Sigmoid colon (tissue), 7 donors: ENCODE measurements around the gene OSBP2. TPM values are rescaled to one million over a fixed set of nuclear protein-coding genes. Genes with fewer than 3 reads are reported as not detected.

ENCODE experiments used
- DNase-seq: peaks from one replicate; pipeline ENCODE4 v3.0.0-alpha.2; 2019
- H3K27ac ChIP-seq, 4 donors: fragments of 200-600 bp; sonication (generic); one replicate each; pipeline ENCODE4 v1.5.1; 2016 to 2019; ENCODE audit warnings: mild to moderate bottlenecking in 1 of 4
- H3K27me3 ChIP-seq, 3 donors: fragments of 200-600 bp; sonication (generic); one replicate each; pipeline ENCODE4 v1.5.1; 2019; ENCODE audit warnings: mild to moderate bottlenecking in 1 of 3
- H3K36me3 ChIP-seq, 4 donors: fragments of 200-600 bp; sonication (generic); one replicate each; pipeline ENCODE4 v1.5.1; 2016 to 2019
- H3K4me1 ChIP-seq, 4 donors: fragments of 200-600 bp; sonication (generic); one replicate each; pipeline ENCODE4 v1.5.1; 2017 to 2019
- H3K4me3 ChIP-seq, 4 donors: fragments of 200-600 bp; sonication (generic); one replicate each; pipeline ENCODE4 v1.5.1; 2017 to 2019; ENCODE audit warnings: mild to moderate bottlenecking in 2 of 4, moderate library complexity in 1 of 4
- H3K9me3 ChIP-seq, 4 donors: fragments of 200-600 bp in 3 of 4; sonication (generic) in 3 of 4; one replicate each; pipeline versions ENCODE4 v1.5.1 to v1.6.1; 2013 to 2019
- EP300 ChIP-seq, 4 donors: sonication (generic); formaldehyde crosslinking; IDR thresholded peaks; one replicate each; pipeline ENCODE4 v1.6.1; 2017; ENCODE audit warnings: antibody characterized with exemption in 4 of 4
- POLR2A ChIP-seq, 2 donors: fragments of 450-650 bp; IDR thresholded peaks; one replicate each; pipeline ENCODE4 v1.6.1; 2016; ENCODE audit warnings: antibody characterized with exemption in 2 of 2, mild to moderate bottlenecking in 2 of 2, moderate library complexity in 2 of 2
- POLR2AphosphoS5 ChIP-seq, 4 donors: sonication (generic); formaldehyde crosslinking; IDR thresholded peaks; one replicate each; pipeline ENCODE4 v1.6.1; 2017; ENCODE audit warnings: antibody characterized with exemption in 4 of 4
- WGBS, 2 donors: extraction: QIAGEN DNeasy Blood & Tissue Kit; methylation state at CpG; one replicate each; pipeline ENCODE4 v1.1.7; 2013; 5-methylcytosine and 5-hydroxymethylcytosine counted together
- intact Hi-C: fragments of 100-400 bp; cut with DNase I; formaldehyde crosslinking; loops from one replicate; pipeline ENCODE4 v1.15.1; 2023
- polyA plus RNA-seq, 3 donors: library from polyadenylated mRNA; stranded (reverse); fragments of 200-250 nt; gene quantifications; one replicate each; pipeline ENCODE4 v1.2.3, GENCODE V29; 2013
- total RNA-seq, 4 donors: library from RNA; depleted of rRNA; stranded (reverse); fragments of >200 nt; gene quantifications; one replicate each; pipeline ENCODE4 v1.1.0, GENCODE V29; 2016
- TF ChIP-seq, protein P1 (sequence below), 4 experiments: fragments of 450-650 bp in 3 of 4; fragments of 200-600 bp in 1 of 4; IDR thresholded peaks; one replicate each; pipeline ENCODE4 v1.5.1; 2016 to 2019; ENCODE audit warnings: antibody characterized with exemption in 4 of 4, mild to moderate bottlenecking in 3 of 4, moderate library complexity in 2 of 4
- donor health status: healthy with polysubstance abuse.
- donor health status: Bipolar disorder and iron deficiency.
- donor health status: healthy.

Gene OSBP2
- total and polyA plus RNA-seq, 7 donors = 1.2 to 3.0 (median 1.6) TPM

DNA sequence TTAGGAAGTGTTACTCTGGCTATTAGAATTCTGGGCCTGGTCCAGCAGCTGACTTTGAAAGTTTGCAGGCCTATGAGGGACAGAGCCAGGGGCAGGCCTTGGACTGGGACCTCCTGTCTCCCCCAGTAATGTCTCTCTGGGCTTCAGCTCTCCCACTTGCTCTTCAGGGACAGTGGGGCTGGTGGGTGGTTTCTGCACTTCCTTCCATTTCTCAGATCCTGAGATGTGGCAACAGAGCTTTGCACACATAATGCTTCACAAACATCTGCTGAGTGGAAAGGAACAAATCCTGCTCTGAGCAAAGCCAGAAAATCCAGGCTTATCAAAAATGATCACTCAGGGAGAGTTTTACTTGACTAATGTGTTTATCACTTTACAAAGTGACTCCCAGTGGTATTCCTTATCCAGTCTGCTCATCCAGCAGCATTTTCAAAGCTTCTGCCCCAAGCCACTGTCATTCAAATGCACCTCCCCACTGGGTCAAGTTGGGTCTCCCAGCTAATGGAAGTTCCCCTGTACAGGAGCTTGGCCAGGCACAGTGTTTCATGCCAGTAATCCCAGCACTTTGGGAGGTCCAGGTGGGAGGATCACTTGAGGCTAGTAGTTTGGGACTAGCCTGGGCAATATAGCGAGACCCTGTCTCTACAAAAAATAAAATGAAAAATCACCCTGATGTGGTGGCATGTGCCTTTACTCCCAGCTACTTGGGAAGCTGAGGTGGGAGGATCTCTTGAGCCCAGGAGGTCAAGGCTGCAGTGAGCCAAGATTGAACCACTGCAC, 13.5 kb upstream of the OSBP2 start:
- Histone ChIP-seq H3K4me1 (peaks cover 0 to 23% (median 18%) of the 10 kb centered on the region in 4 donors), H3K27me3 (no peaks in the 10 kb centered on the region), H3K27ac (peak overlapping the region in 2 of 4 donors; percentile 29 to 58), H3K4me3 (no peak overlapping the region), H3K36me3 (no peaks in the 10 kb centered on the region), H3K9me3 (no peaks in the 10 kb centered on the region)
- intact Hi-C loops = no loop called here
- WGBS, 2 donors = 96 to 98% methylated on average over 1 of the region's 1 CpG
- TF ChIP-seq, protein P1, sequence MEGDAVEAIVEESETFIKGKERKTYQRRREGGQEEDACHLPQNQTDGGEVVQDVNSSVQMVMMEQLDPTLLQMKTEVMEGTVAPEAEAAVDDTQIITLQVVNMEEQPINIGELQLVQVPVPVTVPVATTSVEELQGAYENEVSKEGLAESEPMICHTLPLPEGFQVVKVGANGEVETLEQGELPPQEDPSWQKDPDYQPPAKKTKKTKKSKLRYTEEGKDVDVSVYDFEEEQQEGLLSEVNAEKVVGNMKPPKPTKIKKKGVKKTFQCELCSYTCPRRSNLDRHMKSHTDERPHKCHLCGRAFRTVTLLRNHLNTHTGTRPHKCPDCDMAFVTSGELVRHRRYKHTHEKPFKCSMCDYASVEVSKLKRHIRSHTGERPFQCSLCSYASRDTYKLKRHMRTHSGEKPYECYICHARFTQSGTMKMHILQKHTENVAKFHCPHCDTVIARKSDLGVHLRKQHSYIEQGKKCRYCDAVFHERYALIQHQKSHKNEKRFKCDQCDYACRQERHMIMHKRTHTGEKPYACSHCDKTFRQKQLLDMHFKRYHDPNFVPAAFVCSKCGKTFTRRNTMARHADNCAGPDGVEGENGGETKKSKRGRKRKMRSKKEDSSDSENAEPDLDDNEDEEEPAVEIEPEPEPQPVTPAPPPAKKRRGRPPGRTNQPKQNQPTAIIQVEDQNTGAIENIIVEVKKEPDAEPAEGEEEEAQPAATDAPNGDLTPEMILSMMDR (IDR thresholded peaks at IDR 0.05) = no peak
- no peak for TF ChIP-seq POLR2A (IDR thresholded peaks at IDR 0.05)
- peak in 2 of 4 donors; percentile 37 to 58 for TF ChIP-seq POLR2AphosphoS5 (IDR thresholded peaks at IDR 0.05)
- TF ChIP-seq EP300 (IDR thresholded peaks at IDR 0.05) = no peak
- DNase-seq = peak; percentile 72

DNA sequence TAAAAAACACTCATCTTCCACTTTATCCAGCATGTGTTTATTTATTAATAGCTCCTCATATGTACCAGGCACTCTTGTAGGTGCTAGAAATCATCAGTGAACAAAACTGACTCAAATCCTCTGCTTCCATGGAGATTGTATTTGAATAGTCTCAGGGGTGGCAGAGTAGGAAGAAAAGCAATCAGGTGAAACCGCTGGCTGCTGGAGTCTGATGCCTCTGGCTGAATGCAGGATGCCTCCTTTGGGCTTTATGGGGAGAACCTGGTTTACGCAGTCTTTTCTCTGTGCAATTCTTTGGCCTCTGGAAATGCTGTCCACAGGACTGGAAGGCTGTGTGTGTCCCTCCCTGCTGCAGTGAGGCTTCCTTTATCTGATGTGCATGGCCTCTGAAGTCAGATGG, 12.8 kb upstream of the OSBP2 start:
- H3K27ac ChIP-seq = no peak overlapping the region
- peaks cover 0 to 23% (median 18%) of the 10 kb centered on the region in 4 donors for H3K4me1 ChIP-seq
- DNase-seq = no peak
- H3K4me3 ChIP-seq = no peak overlapping the region
- H3K36me3 ChIP-seq = no peaks in the 10 kb centered on the region
- intact Hi-C loops = no loop called here
- TF ChIP-seq POLR2AphosphoS5 (IDR thresholded peaks at IDR 0.05) (no peak), EP300 (IDR thresholded peaks at IDR 0.05) (no peak), POLR2A (IDR thresholded peaks at IDR 0.05) (no peak)
- TF ChIP-seq, protein P1 (IDR thresholded peaks at IDR 0.05) = no peak
- no peaks in the 10 kb centered on the region for H3K27me3 ChIP-seq
- no peaks in the 10 kb centered on the region for H3K9me3 ChIP-seq
- 66 to 82% methylated on average over 2 of the region's 2 CpGs for WGBS, 2 donors

DNA sequence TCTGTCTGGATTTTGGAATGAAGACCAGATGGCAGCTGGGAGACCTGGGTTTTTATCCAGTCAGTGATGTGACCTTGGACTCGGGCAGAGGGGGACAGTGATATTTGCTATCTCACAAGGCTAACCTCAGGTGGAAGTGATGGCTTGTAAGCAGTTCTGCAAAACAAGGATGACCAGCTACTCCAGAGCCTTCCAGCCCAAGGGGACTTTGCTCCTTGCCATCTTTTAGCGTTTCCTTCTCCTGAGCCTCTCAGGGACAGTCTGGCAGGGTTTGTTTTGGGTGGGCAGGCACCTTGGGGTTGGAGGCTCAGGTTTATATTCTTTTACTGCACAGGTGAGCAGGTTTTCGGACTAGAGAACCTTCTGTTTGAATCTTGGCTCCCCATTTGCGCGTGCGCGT, 9.5 kb upstream of the OSBP2 start:
- intact Hi-C loops = no loop called here
- Histone ChIP-seq H3K36me3 (no peaks in the 10 kb centered on the region), H3K4me3 (no peak overlapping the region)

DNA sequence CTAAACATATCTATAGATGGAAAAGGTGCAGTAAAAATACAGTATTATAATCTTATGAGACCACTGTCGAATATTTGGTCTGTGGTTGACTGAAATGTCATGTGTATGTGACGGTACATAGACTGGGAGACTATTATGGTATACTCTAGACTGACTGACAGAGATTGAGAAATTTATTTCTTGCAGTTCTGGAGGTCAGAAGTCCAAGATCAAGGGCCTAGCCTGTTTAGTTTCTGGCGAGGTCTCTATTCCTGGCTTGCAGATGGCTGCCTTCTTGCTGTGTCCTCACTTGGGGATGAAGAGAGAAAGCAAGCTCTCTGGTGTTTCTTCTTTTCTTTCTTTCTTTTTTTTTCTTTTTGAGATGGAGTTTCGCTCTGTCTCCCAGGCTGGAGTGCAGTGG, 7.3 kb upstream of the OSBP2 start:
- no peak for TF ChIP-seq EP300 (IDR thresholded peaks at IDR 0.05)
- no peak for TF ChIP-seq POLR2AphosphoS5 (IDR thresholded peaks at IDR 0.05)
- no peak for TF ChIP-seq POLR2A (IDR thresholded peaks at IDR 0.05)
- intact Hi-C loops = no loop called here
- H3K9me3 ChIP-seq = no peaks in the 10 kb centered on the region

More for the DNA sequence above, 9.5 kb upstream of the OSBP2 start:
- Histone ChIP-seq H3K27ac (no peak overlapping the region), H3K27me3 (no peaks in the 10 kb centered on the region), H3K4me1 (peaks cover 0 to 21% (median 18%) of the 10 kb centered on the region in 4 donors), H3K9me3 (no peaks in the 10 kb centered on the region)
- no peak for DNase-seq
- 22 to 67% methylated on average over 7 of the region's 7 CpGs for WGBS, 2 donors
- TF ChIP-seq, protein P1 (IDR thresholded peaks at IDR 0.05) = no peak
- no peak for TF ChIP-seq POLR2A (IDR thresholded peaks at IDR 0.05)
- no peak for TF ChIP-seq EP300 (IDR thresholded peaks at IDR 0.05)
- TF ChIP-seq POLR2AphosphoS5 (IDR thresholded peaks at IDR 0.05) = no peak

DNA sequence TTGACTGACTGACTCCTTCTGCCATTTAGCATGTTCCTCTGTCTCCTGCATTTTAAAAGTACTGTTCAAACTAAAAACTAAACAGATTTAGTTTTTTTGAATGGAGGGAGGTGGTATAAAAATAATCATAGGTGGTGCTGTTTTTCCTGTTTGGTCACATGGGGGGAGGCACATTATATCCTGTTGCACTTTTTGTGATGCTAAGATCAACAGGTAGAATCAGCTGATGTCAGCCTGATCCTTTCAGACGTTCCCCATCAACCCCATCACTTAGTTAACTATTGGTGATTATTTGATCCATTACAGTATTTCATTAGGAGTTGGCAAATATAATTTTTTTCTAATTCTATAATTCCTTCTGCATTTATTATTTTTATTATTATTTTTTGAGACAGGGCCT, 5.1 kb upstream of the OSBP2 start:
- 67 to 80% methylated on average over 1 of the region's 1 CpG for WGBS, 2 donors
- intact Hi-C loops = no loop called here
- Histone ChIP-seq H3K9me3 (no peaks in the 10 kb centered on the region), H3K27ac (no peak overlapping the region), H3K36me3 (no peaks in the 10 kb centered on the region), H3K4me1 (peaks cover 0 to 6% (median 3%) of the 10 kb centered on the region in 4 donors), H3K27me3 (no peaks in the 10 kb centered on the region), H3K4me3 (no peak overlapping the region)
- no peak for DNase-seq
- TF ChIP-seq, protein P1 (IDR thresholded peaks at IDR 0.05) = no peak
- TF ChIP-seq POLR2AphosphoS5 (IDR thresholded peaks at IDR 0.05) (no peak), POLR2A (IDR thresholded peaks at IDR 0.05) (no peak), EP300 (IDR thresholded peaks at IDR 0.05) (no peak)

More for the DNA sequence above, 7.3 kb upstream of the OSBP2 start:
- Histone ChIP-seq H3K4me1 (peaks cover 0 to under 1% (median 0%) of the 10 kb centered on the region in 4 donors), H3K36me3 (no peaks in the 10 kb centered on the region), H3K27me3 (no peaks in the 10 kb centered on the region), H3K27ac (no peak overlapping the region), H3K4me3 (no peak overlapping the region)
- WGBS, 2 donors = 62 to 91% methylated on average over 4 of the region's 4 CpGs
- DNase-seq = no peak
